Fibroblast of lung (primary cell): ENCODE measurements around the gene TMEM125. TPM values are rescaled to one million over a fixed set of nuclear protein-coding genes. Genes with fewer than 3 reads are reported as not detected.

Experiments
- DNase-seq, 2 donors: peaks; one replicate each; pipeline versions ENCODE4 v3.0.0 to v3.0.0-alpha.2; 2010; ENCODE audit warnings: low read depth in 2 of 2
- H2AFZ ChIP-seq: 2 replicates; pipeline ENCODE4 v1.5.1; 2012; ENCODE audit warnings: low read length, control low read depth, inconsistent platforms
- H3K27ac ChIP-seq: 2 replicates; pipeline ENCODE4 v1.5.1; 2011; ENCODE audit warnings: low read length, control low read depth; ENCODE audit not compliant: insufficient read depth
- H3K27me3 ChIP-seq: 2 replicates; pipeline ENCODE4 v1.5.1; 2011; ENCODE audit warnings: mild to moderate bottlenecking, low read length; ENCODE audit not compliant: control insufficient read depth, insufficient read depth
- H3K36me3 ChIP-seq: 2 replicates; pipeline ENCODE4 v1.5.1; 2011; ENCODE audit warnings: low read length; ENCODE audit not compliant: control insufficient read depth, insufficient read depth
- H3K4me1 ChIP-seq: 2 replicates; pipeline ENCODE4 v1.5.1; 2011; ENCODE audit warnings: low read length; ENCODE audit not compliant: control insufficient read depth, insufficient read depth; ENCODE audit errors: extremely low read depth
- H3K4me2 ChIP-seq: 2 replicates; pipeline ENCODE4 v1.5.1; 2011; ENCODE audit warnings: low read length, control low read depth; ENCODE audit not compliant: insufficient read depth; ENCODE audit errors: extremely low read depth
- H3K4me3 ChIP-seq, 4 experiments: fragments of 200-600 bp in 1 of 4; sonication (generic) in 1 of 4; replicated peaks in 1 of 4; 2 replicates each; pipeline ENCODE4 v1.5.1; 2011 to 2016; ENCODE audit warnings: low read length in 4 of 4, low read depth in 3 of 4, mild to moderate bottlenecking in 3 of 4, control low read depth in 2 of 4, inconsistent platforms in 1 of 4, mixed read lengths in 1 of 4; ENCODE audit not compliant: insufficient read depth in 1 of 4; ENCODE audit errors: control extremely low read depth in 1 of 4
- H3K79me2 ChIP-seq: 2 replicates; pipeline ENCODE4 v1.5.1; 2012; ENCODE audit warnings: mild to moderate bottlenecking, low read length, inconsistent platforms; ENCODE audit not compliant: control insufficient read depth, insufficient read depth
- H3K9ac ChIP-seq: 2 replicates; pipeline ENCODE4 v1.5.1; 2011; ENCODE audit warnings: mild to moderate bottlenecking, low read length, control low read depth; ENCODE audit not compliant: insufficient read depth
- H3K9me3 ChIP-seq: 2 replicates; pipeline ENCODE4 v1.5.1; 2012; ENCODE audit warnings: low read depth, low read length; ENCODE audit not compliant: control insufficient read depth, insufficient read depth
- H4K20me1 ChIP-seq: 2 replicates; pipeline ENCODE4 v1.5.1; 2011; ENCODE audit warnings: low read length; ENCODE audit not compliant: control insufficient read depth, insufficient read depth; ENCODE audit errors: extremely low read depth
- EZH2 ChIP-seq: IDR thresholded peaks from 2 replicates; pipeline ENCODE4 v1.5.1; 2012; ENCODE audit warnings: low read length, control low read depth, mild to moderate bottlenecking; ENCODE audit errors: missing control alignments
- polyA minus RNA-seq: library from RNA; depleted of rRNA, polyadenylated mRNA; stranded (reverse); fragments of >200 nt; gene quantifications from 2 replicates; pipeline ENCODE4 v1.2.3, GENCODE V29; 2011; ENCODE audit warnings: low replicate concordance
- polyA plus RNA-seq, 2 donors: library from polyadenylated mRNA; depleted of rRNA in 1 of 2; stranded (reverse) in 1 of 2; unstranded in 1 of 2; fragments of >200 nt; gene quantifications; 2 replicates each; pipeline ENCODE4 v1.2.1, GENCODE V29; 2011 to 2012; ENCODE audit warnings: missing spikeins in 1 of 2
- total RNA-seq: library from RNA; depleted of rRNA; stranded (reverse); fragments of >200 nt; gene quantifications from 2 replicates; pipeline ENCODE4 v1.2.1, GENCODE V29; 2014
- TF ChIP-seq, protein P1 (sequence below), 2 donors: IDR thresholded peaks in 1 of 2; conservative IDR thresholded peaks in 1 of 2; 1 replicate in 1 of 2; 2 replicates in 1 of 2; pipeline ENCODE4 v1.5.1; 2011 to 2012; ENCODE audit warnings: low read length in 2 of 2, control low read depth in 1 of 2, inconsistent platforms in 1 of 2, low read depth in 1 of 2, mild to moderate bottlenecking in 1 of 2

TMEM125 gene
- total RNA-seq (not detected in 2 replicates), polyA plus RNA-seq (0.03 TPM in 1 of 2 replicates, not detected in the other), polyA minus RNA-seq (not detected in 2 replicates)
- polyA plus RNA-seq (2012): not detected in 2 replicates

DNA sequence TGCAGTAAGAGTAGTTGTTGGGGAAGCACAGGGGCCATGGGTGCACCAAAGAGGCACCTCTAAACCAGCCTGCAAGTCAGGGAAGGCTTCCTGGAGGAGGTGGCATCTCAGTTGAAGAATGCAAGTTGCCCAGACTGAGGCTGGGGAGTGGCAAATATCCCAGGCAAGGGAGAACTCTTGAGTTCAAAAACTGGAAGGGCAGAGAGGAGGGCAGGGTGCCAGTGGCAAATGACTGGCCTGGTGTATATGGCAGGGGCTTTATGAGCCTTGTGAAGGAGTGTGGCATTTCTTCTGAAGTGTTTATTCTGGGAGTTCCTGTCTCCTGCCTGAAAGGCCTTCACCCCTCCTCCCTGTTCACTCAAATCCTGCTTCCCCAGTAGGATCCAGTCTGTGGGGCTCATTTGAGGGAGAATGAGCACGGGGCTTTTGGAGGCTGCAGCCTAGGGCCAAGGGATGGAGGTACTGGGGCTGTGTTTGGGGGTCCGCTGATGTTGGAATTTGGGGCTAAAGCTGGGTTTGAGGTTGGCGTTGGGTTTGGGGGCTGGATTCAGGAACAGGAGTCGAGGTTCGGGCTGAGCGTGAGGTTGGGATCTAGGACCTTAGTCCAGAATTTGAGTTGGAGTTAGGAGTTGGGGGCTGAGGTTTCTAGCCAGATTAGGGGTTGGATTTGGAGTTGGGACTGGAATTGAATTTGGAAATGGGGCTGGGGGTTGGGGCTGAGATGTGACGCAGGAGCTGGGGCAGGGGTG, at the start of gene TMEM125:
TMEM125 (plus strand) TSS at position 357 of the 749 bp plus-strand sequence. CDS start 2,740 bp downstream, outside the sequence.
- H3K27ac ChIP-seq: no peak within 1 kb of the TSS
- H4K20me1 ChIP-seq: no peaks in the 10 kb centered on the region
- DNase-seq: no peak
- H3K27me3 ChIP-seq: peaks cover 11% of the 10 kb centered on the region
- H3K4me3 ChIP-seq: no peak within 1 kb of the TSS
- no peak for TF ChIP-seq EZH2
- TF ChIP-seq, protein P1, sequence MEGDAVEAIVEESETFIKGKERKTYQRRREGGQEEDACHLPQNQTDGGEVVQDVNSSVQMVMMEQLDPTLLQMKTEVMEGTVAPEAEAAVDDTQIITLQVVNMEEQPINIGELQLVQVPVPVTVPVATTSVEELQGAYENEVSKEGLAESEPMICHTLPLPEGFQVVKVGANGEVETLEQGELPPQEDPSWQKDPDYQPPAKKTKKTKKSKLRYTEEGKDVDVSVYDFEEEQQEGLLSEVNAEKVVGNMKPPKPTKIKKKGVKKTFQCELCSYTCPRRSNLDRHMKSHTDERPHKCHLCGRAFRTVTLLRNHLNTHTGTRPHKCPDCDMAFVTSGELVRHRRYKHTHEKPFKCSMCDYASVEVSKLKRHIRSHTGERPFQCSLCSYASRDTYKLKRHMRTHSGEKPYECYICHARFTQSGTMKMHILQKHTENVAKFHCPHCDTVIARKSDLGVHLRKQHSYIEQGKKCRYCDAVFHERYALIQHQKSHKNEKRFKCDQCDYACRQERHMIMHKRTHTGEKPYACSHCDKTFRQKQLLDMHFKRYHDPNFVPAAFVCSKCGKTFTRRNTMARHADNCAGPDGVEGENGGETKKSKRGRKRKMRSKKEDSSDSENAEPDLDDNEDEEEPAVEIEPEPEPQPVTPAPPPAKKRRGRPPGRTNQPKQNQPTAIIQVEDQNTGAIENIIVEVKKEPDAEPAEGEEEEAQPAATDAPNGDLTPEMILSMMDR (conservative IDR thresholded peaks at IDR 0.05 in 1 of 2, IDR thresholded peaks at IDR 0.05 in 1 of 2; ENCODE audit: low read depth in 1 of 2, low read length in 2 of 2): no peak
- H3K4me2 ChIP-seq: no peak within 1 kb of the TSS
- H3K9me3 ChIP-seq: no peaks in the 10 kb centered on the region
- H3K4me1 ChIP-seq: no peaks in the 10 kb centered on the region
- H3K79me2 ChIP-seq: no peaks in the 10 kb centered on the region
- no peak within 1 kb of the TSS for H2AFZ ChIP-seq
- H3K9ac ChIP-seq: no peak within 1 kb of the TSS
- no peaks in the 10 kb centered on the region for H3K36me3 ChIP-seq

DNA sequence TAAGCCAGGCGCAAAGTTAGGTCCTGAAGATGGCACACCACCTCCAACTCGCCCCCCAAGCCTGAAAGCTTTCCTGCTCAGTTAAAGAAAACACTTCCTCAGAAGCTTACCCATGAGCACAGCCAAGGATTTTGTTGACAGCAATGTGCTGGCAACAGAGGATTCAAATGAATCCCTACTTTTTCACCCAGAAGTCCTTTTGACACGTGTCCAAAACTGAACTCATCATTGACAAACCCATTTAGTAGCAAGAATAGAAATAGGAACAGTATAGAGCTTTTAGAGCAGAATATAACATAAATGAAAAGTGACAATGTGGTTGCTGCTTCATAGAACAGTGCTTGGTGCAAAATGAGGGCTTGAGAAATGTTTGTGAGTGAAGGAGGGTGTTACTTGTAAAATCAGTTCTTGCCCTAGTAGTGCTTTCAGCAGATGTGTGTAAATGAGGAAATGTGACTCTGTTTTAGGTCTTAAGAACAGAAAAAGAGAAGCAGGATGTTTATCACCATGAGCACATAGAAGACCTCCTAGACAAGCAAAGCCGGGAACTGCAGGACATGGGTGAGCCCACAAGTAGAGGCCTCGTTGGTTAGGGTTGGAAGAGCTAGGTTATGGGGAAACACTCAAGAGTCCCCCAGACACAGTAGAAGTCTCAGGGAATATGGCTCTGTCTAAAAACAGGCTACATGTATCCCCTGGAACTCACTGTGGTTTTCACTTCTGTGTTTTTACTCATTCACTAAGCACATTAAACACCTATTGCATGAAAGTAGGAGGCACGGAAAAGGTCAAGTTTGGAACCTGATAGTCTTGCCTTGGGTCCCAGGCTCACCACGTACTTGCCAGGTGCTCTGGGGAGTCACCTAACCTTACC, 48.6 kb upstream of the TMEM125 start:
- H3K79me2 ChIP-seq: no peaks in the 10 kb centered on the region
- no peak for DNase-seq
- no peak overlapping the region for H2AFZ ChIP-seq
- H3K9me3 ChIP-seq: no peaks in the 10 kb centered on the region
- no peaks in the 10 kb centered on the region for H3K36me3 ChIP-seq
- H3K9ac ChIP-seq: no peak overlapping the region
- H4K20me1 ChIP-seq: no peaks in the 10 kb centered on the region
- peaks cover 2% of the 10 kb centered on the region for H3K4me1 ChIP-seq
- no peak overlapping the region for H3K27ac ChIP-seq
- H3K27me3 ChIP-seq: no peaks in the 10 kb centered on the region
- no peak overlapping the region for H3K4me2 ChIP-seq
- no peak overlapping the region for H3K4me3 ChIP-seq
- TF ChIP-seq, protein P1 (conservative IDR thresholded peaks at IDR 0.05 in 1 of 2, IDR thresholded peaks at IDR 0.05 in 1 of 2; ENCODE audit: low read depth in 1 of 2, low read length in 2 of 2): no peak
- TF ChIP-seq EZH2: no peak

DNA sequence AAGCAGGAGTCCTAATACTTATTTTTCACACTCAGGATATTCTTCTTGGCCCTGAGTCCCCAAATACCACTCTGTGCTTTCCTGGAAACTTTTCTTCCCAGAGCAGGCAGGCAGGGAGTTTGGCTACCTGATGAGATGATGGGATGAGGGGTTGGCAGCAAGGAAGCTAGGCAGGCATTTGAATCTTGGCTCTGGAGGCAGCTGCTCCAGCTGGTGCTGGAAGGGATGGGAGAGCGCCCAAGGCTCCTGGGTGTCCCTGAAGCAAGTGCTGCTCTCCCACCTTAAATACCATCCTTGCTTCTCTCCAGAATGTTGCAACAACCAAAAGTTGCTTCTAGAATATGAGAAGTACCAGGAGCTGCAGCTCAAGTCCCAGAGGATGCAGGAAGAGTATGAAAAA, 48.0 kb upstream of the TMEM125 start:
- H4K20me1 ChIP-seq: no peaks in the 10 kb centered on the region
- H2AFZ ChIP-seq: no peak overlapping the region
- no peak for TF ChIP-seq EZH2
- TF ChIP-seq, protein P1 (conservative IDR thresholded peaks at IDR 0.05 in 1 of 2, IDR thresholded peaks at IDR 0.05 in 1 of 2; ENCODE audit: low read depth in 1 of 2, low read length in 2 of 2): no peak
- H3K4me3 ChIP-seq: no peak overlapping the region
- no peak overlapping the region for H3K4me2 ChIP-seq
- no peaks in the 10 kb centered on the region for H3K36me3 ChIP-seq
- H3K4me1 ChIP-seq: peaks cover 2% of the 10 kb centered on the region
- H3K27me3 ChIP-seq: no peaks in the 10 kb centered on the region
- no peaks in the 10 kb centered on the region for H3K9me3 ChIP-seq
- no peak overlapping the region for H3K9ac ChIP-seq
- no peak for DNase-seq
- no peaks in the 10 kb centered on the region for H3K79me2 ChIP-seq
- no peak overlapping the region for H3K27ac ChIP-seq
